Hindlimb muscle (tissue), 1 donor: Measurements from ENCODE around the gene CRYBA4. TPM values are rescaled to one million over a fixed set of nuclear protein-coding genes. Genes with fewer than 3 reads are reported as not detected.

Experiments
- DNase-seq: peaks from one replicate; pipeline ENCODE4 v3.0.0-alpha.2; 2013
- polyA plus RNA-seq: library from polyadenylated mRNA; unstranded; fragments of 120-200 nt; gene quantifications from one replicate; pipeline ENCODE4 v1.2.1, GENCODE V29; 2013; ENCODE audit not compliant: insufficient read length

Gene CRYBA4
- polyA plus RNA-seq, 1 donor: not detected

DNA sequence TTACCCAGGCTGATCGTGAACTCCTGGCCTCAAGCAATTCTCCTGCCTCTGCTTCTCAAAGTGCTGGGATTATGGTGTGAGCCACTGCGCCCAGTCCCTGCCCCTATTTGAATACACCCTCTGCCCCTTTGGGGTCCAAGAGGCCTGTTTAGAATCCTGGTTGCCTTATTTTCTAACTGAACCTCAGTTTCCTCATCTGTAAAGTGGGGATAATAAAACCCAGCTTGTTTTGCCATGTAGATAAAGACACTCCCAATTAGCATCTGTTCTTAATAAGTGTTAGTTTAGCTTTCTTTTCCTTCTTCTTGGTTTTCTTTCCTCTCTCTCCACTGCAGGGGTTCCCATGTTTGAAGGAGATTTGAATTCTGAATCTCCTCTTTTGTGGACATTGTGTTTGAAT lies 40.4 kb downstream of the CRYBA4 start:
- no peak for DNase-seq

DNA sequence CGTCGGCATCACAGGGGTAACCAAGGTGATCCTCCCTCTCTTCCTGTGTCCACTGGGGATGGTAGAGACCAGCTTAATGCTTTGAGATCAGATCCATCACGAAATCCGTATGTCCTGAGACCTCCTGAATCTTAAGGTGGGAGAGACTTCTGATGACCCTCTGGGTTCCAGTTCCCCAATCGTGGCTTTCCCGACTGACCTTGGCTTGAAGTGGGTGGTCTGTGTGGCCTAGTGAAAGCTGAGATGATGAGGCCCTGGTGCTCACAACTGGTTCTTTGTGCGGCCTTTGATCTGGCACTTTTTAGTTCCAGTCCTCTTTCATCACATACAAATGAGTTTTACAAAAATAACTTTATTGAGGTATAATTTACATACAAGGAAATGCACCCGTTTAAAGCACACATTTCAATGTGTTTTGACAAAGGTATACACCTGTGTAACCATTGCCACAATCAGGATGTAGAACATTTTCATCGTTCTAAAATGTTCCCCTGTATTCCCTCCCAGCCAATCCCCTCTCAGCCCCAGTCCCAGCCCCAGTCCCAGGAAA lies 41.7 kb downstream of the CRYBA4 start:
- no peak for DNase-seq

DNA sequence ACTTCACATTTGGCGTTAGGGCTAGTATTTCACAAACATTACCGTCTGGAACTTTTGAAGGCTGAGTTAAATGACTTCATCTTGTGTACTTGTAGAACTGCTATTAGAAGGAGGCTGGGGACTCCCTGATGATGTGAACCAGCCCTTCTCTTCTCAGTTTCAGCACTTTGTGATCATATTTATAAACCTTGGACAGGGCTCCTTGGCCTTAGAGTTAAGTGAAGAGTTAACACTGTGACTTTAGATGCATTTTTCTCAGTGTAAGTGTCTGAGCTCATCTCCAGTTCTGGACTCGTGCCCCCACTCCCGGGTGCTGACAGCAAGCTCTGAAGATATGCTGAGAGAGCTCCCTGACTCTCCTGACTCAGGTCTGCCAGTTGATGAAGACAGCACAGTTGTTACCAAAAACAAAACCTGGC lies 44.1 kb downstream of the CRYBA4 start:
- DNase-seq: no peak

DNA sequence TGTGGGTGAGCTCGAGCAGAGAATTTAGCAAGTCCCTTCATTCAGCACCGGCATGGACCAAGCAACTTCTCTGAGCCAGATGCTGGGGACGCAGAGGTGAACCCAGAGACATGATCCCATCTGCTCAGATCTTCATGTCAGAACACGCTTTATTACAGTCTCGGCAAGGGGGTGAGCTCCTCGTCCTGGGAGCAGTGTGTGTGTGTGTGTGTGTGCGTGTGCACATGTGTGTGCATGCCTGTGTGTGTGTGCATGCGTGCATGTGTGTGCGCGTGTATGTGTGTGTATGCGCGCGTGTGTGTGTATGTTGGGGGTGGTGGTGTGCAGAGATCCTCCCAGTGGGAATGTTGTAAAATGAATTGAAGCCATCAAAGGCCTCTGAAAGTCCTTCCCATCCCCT lies 45.4 kb downstream of the CRYBA4 start:
- no peak for DNase-seq

DNA sequence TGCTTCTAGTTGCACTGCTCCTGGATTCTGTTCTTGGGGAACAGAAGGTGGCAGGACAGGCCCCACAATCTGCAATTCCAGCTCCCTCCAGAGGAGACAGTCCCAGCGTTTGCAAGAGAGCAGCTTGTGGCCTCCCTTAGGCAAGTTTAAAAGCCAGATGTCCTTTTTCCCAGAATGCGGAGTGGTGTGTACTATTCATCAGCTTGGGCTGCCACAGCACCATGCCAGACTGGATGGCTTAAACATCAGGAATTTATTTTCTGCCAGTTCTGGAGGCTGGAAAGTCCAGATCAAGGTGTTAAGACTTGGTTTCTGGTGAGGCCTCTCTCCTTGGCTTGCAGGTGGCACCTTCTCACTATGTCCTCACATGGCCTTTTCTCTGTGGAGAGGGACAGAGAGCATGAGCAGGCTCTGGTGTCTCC lies 47.3 kb downstream of the CRYBA4 start:
- DNase-seq: no peak

DNA sequence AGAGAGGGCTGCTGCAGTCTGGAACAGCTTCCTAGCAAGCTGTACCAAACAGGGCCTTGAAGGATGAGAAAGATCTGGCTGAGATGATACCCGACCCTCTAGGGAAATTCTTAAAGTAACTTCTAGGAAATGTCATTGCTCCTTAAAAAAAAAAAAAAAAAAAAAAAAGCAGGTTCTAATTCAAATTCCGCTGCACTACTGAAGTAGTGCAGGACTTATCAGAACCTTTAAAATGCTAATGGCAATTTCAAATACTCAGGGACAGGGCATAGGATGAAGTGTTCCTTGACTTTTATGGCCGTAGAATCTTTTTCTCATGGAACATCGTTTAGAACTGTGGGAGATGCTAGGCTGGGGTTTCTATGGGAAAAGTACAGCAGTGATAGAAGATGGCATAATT lies 48.7 kb downstream of the CRYBA4 start:
- no peak for DNase-seq

DNA sequence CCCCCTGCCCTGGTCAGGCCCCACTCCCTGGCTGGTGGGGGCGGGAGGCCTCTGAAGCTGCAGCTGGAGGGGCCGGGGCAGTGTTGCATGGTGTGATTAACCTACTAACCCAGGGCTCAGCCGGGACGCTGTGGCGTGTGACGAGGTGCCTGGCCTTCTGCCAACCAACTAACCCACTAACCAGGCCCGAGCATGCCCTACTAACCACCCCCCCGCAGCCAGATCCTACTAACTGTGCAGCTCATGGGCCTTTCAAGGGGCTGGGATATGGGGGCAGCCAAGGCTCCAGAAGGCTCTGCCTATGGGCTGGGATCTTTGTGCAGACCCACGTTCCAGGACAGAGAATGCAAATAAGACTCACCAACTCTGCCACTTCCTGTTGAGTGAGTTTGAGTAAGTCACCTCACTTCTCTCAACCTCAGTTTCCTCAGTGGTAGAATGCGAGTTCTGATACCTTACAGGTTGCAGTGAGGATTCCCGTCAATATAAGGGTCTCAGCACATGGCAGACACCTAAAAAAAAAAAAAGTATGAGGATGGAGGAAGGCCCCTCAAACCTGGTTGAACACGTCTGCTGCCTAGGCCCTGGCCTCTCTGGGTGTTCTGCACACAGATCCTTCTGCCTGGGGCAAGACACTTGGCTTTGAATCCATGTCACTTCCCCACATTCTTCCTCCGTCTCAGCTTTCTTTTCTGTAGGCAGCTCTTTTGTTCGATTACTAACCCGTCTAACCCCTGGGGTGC lies 49.7 kb downstream of the CRYBA4 start:
- no peak for DNase-seq

DNA sequence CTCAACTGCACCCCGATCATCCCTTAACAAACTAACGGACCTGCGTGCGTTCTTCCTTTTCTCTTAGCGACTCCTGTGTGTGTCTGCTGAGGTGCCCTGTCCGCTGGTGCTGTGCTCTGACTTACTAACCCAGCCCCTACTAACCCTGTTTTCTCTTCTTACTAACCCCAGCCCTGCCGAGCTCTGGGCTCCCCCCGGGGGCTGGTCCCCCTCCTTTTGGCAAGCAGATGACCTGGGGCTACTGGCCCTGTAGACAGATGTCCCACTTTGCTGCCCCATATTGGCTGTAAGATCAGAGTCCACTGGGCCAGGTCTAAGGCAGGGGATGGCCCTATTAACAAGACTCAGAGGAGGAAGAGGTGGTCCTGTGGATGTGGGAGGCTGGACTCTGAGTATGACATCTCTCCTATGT lies 50.3 kb downstream of the CRYBA4 start:
- DNase-seq: no peak

DNA sequence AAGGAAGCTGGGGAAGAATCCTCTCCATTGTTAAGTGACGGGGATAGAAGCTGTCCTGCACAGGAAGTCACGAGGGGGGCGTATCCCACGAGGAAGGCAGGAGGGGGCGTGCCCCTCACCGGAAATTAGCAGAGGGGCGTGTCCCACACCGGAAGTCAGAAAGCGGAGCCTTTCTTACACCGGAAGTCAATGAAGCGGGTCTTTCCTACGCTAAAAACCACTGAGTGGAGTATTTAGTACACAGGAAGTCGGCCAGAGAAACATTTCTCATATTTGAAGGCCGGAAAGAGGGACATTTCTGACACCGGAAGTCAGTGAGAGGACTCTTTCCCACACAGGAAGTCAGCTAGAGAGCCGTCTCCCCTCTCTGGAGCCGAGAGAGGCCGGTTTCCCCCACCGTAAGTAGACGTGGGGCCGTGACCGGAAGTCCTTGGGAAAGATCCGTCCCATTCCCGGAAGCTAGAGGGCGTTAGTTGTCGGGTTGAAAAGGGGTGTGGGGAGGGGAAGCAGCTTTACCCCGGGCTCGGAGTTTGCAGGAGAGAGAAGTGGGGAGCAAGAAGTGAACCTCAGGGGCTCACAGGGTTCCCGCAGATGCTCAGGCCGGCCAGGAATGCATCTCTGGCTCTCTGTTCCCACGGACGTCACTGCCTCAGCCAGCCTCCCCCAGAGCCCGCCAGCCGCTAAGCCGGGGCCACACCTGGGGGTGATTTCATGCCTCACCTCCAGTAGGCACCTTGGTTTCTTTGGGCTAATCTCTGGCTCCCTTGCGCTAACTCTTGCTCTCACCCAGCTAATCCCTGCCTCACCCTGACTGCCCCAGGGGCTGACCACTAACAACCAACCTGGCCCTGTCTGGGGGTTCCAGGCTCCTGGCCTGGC lies 51.1 kb downstream of the CRYBA4 start:
- peak; percentile 95 for DNase-seq

DNA sequence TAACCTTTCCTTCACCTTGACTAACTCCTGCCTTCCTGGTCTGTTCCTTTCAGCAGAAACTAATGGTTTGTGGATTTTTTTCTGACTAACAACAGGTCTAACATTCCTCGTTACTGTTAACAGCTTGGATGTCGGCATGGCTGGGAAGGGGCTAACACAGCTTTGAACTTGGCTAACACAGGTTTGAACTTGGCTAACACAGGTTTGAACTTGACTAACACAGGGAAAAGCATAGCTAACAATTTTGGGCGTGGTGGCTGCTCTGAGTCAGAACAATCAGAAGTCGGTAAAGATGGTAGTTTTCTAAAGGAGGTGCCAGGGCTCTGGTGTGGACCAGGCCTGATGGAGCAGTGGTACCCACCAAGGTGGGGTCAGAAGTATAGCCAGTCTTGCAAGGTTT lies 51.7 kb downstream of the CRYBA4 start:
- no peak for DNase-seq

DNA sequence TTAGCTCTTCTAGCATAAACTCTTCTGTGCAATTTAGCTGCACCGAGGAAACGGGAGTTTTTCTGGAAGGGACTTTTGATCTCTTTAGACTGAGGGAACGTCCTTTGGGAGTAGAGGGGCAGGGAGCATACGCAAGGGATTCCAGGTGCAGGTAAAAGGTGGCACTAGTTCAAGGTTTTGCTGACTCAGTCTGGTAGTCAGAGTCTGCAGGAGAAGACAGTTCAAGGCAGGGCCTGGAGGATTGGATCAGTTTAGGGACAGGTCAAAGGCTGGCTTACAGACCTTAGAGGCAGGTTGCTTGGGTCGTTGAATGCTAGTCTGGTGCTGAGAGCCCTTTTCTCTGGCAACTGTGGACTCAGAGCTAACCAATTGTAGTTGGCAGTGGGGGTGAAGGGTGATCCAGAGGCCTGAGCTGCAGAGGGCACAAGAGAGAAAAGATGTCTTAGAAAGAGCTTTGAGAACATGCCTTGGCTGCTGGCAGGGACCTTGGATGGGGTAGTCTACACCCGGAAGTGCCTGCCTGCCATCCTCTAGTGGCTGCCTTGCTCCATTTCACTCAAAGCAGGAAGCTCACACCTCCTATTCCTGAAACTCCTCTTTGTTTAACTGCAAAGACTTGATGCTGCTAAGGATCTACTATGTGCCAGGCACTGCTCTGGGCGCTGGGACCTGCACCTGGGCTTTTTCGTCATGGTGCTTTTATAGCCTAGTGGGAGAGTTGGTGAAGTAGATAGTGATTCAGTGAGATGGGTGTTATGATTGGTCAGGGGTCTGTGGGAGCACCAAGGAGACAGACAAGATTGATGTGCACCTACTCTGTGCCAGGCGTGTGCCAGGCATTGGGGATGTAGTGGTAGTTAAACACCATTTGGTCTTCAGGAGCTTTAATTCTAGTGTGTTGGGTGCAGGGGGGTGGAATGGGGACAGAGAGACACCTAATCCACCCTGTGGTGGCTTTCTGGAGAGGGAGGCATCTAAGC lies 52.7 kb downstream of the CRYBA4 start:
- DNase-seq: no peak

DNA sequence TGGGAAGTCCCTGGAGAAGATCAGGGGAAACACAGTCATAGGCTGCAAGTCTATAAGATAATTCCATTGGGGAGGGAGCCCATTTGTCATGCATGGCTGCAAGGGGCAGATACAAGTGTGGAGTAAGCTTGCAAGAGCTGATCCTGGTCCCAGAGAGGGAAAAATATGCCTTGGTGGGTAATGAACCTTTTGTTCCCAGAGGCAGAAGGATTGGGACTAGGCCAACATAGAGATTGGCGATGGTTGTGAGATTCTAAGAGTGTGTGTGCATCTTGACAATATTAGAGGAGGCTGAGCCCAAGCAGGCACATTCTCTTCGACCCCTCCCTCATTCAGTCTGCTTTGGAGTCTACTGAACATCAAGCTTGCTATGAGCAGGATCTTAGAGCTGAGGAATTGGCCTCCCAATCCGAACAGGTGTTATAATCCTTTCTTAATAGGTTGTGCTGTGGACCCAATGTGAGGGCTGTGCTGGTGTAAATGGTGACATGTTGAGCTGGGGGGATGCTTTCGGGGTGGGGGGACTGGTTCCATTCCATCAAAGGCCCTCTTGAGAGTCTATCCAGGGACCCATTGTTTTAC lies 54.0 kb downstream of the CRYBA4 start:
- DNase-seq: no peak

DNA sequence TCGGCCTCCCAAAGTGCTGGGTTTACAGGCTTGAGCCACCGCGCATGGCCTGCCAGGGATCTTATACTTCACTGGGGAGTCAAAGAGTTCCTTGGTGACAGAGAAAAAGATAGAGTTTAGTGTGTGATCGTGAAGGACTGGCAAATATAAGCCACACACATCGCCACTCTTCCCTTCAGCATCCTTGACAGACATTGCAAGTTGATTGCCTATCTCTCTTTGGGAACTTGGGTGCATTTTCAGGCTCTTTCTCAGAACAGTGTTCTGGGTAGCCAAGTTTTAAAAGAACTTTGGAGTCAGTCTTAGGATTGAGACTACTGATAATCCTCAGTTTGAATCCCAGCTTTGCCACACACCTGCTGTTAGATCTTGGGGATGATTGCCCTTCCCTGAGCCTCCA lies 55.5 kb downstream of the CRYBA4 start:
- DNase-seq: no peak

DNA sequence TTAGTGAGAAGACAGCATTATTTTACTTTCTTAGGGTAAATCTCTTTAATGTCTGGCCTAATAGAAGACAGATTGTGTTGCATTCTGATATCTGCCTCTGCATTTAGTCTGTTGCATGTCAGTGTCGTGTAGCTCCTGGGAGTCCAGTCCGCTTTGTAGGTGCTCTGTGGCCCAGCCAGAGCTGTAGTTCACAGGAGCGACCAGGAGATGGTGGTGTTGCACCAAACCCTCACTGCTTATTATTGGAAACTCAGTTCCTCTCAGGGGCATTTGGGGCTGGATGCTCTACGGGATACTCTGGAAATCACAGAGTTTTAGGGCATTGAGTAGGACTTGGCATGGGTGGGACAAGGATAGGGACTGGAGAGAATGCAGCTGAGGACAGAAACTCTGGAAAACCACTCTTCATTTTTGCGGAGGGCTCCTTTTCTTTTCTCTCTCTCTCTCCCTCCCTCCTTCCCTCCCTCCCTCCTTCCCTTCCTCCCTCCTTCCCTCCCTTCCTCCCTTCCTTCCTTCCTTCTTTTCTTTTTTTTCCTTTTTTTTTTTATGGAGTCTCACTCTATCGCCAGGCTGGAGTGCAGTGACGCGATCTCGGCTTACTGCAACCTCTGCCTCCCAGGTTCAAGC lies 57.4 kb downstream of the CRYBA4 start:
- peak; percentile 74 for DNase-seq

Other genes with a start within 250 kb of the CRYBA4 start
- gene ASPHD2, start 192.7 kb upstream of the CRYBA4 start, polyA plus RNA-seq: 0.57 TPM
- gene HPS4, start 138.2 kb upstream of the CRYBA4 start, polyA plus RNA-seq: 18.0 TPM
- 21.5 TPM for gene SRRD, start 138.1 kb upstream of the CRYBA4 start, polyA plus RNA-seq
- 23.1 TPM for gene TFIP11, start 109.5 kb upstream of the CRYBA4 start, polyA plus RNA-seq
- 7.2 TPM for gene TPST2, start 31.8 kb upstream of the CRYBA4 start, polyA plus RNA-seq
- 1.1 TPM for gene CRYBB1, start 3.9 kb upstream of the CRYBA4 start, polyA plus RNA-seq
- 0.13 TPM for gene MIAT, start 35.6 kb downstream of the CRYBA4 start, polyA plus RNA-seq